HG03039 (cell line): ENCODE data around the gene CPT1A.

Experiments
- ATAC-seq: cut with Tn5 transposase; IDR thresholded peaks from one replicate; pipeline ENCODE4 v1.9.1; 2021; ENCODE audit warnings: mild to moderate bottlenecking, moderate library complexity; ENCODE audit not compliant: unreplicated experiment

The CPT1A gene

DNA sequence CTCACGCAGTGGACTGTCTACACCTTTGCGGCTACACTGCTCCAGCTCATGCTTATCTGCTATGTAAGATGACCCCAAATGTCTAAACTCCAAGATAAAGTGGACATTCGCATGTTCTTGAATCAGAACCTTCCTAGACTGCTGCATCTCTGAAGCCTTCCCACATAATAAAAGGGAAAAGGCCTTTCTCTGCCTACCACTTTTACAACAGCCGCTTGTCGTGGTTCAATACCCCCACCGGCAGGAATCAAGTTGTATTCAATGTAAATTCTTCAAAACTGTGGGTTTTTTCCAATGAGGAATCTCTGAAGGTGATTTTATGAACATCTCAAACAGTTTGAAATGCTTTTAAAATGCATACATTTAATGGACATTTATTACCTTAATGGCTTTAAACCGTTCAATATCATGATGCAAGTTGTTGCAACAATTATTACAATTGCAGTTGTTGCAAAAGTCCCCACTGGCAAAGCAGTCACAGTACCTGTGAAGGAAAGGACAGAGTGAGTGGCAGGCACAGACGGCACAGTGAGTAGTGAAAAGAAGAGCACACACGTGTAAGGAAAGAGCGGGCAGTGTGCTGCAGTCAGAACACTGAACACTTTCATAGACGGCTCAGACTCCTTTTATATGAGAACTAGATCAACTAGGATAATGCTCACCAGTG lies 126.1 kb downstream of the CPT1A start:
- ATAC-seq: no peak

GRCh38 chr11:68714060-68714856 lies 127.5 kb downstream of the CPT1A start:
- ATAC-seq: no peak

GRCh38 chr11:68711114-68711513 lies 130.6 kb downstream of the CPT1A start:
- ATAC-seq: no peak

GRCh38 chr11:68710409-68710808 lies 131.3 kb downstream of the CPT1A start:
- no peak for ATAC-seq

GRCh38 chr11:68709062-68709461 lies 132.7 kb downstream of the CPT1A start:
- no peak for ATAC-seq

DNA sequence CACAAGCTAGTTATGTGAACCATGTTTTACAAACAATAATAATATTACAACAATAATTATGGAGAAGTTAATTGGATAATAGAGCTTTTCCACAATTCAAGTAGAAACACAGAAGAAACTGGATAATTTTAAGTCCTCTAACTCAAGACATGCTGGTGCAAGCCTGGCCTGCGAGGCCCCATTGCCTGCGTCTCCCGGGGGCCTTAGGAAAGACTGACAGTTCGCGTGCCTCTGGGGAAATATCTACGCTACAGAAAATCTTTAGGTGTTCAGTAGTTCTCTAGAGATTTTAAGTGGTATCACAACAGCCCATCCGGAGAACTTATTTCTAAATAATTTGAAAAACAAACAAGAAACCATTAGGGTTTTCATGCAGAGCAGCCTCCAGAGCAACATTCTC lies 134.2 kb downstream of the CPT1A start:
- ATAC-seq: no peak

DNA sequence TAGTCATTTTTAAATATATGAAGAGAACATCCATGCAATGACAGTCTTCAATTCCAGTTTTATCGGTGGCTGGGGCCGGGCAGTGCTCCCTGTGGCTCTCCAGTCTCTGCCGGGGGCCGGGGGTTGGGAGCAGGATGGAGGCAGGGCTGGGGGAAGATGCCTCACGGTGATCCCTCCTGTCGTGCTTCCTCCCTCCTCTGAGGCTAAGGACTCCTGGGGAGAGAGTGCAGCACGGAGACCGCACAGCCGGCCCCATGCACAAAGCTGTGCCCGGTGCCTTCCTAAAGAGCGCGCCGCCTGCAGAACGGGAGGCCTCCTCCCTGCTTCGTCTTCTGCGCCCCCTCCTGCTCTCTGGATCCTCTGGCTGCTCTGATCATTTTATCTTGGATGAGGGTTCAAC lies 136.8 kb downstream of the CPT1A start:
- ATAC-seq: no peak
